ENCODE measurements around the gene PEX5.

- TF ChIP-seq POLR2A (IDR thresholded peaks at IDR 0.05) (peak; percentile 25), CTCF (IDR thresholded peaks at IDR 0.05) (no peak)
Measured at GRCh38 chr12:7189398-7190267, at the start of gene PEX5.

Data from breast epithelium (tissue), 3 donors.